D721Med (cell line): Measurements from ENCODE around the gene IL37.

Experiments used
- DNase-seq: peaks from one replicate; pipeline ENCODE4 v3.0.0; 2011; ENCODE audit warnings: low spot score; ENCODE audit not compliant: insufficient read length
- FAIRE-seq: peaks from 2 replicates; lab custom pipeline; 2011; peaks lifted over from hg19 to GRCh38; lab: Jason Lieb, UNC
- CTCF ChIP-seq: IDR thresholded peaks from 2 replicates; pipeline ENCODE4 v1.5.1; 2012; ENCODE audit warnings: mild to moderate bottlenecking, control low read depth; ENCODE audit not compliant: insufficient read depth; ENCODE audit errors: missing control alignments

The IL37 gene

DNA sequence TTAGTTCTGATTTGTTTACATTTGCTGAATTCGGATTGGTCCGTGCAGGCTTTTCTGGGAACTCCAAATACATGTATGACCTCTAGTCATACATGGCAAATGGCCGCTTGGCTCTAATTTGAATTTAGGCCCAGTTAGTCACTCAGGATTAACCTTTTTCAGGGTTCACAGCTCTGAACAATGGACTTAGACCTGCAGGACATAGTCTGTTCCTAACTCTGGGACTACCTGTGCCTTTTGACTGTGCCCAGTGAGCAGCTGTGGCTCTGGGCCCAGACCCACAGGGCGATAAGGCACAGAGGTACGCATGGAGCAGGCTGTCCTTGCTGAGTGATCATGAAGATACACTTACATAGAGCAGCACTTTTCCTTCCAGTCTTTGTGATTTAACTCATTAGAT, 28.5 kb downstream of the IL37 start:
- TF ChIP-seq CTCF: no peak
- no peak for FAIRE-seq

DNA sequence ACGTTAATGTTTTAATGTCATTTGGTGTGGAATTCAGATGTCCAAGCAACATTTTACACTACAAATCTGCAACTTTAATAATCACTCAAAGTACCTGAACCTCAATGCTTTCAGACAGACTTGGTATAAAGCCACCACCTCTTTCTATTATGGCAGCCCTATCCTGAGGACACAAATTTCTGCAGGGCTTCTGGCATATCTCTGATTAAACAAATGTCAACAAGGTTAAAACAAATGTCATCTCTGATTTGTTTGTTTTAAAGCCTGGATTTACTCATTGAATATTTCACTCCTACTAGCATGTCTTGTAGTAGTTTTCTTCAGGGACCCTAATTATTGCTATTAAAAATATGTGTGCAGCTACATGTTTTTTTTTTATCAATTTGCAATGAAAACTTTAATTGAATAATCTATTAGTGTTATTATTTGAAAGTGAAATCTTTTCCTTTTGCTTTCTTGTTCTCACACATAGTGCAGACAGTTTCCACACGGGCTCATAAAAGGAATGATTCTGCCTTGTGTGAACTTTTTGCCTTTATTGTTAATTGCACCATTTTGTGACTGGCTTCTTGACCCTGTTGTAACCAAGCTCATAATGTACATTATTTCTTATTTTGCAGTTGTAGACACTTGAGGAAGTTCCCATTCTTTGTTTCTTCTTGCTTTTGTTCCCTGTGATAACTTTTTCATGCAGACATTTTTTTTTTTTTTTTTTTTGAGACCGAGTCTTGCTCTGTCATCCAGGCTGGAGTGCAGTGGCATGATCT, 30.1 kb downstream of the IL37 start:
- DNase-seq (no peak), FAIRE-seq (no peak)
- no peak for TF ChIP-seq CTCF

More for the DNA sequence above, 28.5 kb downstream of the IL37 start:
- DNase-seq: no peak

DNA sequence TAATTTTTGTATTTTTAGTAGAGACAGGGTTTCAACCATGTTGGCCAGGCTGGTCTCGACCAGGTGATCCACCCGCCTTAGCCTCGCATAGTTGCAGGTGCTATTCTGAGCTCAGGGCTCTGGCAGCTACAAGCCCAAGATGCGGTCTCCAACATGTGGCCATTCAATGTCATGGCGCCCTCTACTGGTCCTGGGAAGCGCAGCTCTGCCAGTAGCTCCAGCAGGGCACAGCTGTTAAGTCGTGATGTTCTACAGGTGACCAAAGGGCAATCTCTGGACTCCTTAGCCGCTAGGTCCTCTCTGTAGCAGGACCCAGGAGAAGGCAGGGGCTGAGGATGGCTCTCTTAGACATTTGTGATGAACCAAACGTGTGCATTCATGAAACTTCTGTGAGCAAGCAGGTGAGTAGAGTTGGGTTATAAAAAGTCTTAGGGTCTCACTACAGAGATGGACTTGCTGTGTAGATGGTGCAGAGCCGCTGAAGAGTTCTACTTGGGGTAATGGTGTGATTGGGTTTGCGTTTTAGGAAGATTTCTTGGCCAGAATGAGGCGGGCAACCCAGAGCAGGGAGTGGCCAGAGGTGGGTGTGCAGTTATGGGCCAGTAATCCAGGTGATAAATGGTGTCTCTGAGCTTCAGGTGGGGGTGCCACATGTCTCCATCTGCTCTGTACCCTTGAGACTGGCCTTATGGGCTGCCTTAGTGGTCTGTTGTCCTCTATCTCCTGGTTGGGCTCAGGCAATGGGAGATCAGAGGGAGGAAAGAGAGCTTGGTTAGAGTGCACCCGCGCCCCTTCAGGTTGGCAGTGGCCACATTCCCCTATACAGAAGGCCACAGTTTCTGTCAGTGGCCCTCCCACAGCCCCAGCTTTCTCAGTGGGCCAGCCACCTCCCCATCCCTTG, 31.0 kb downstream of the IL37 start:
- FAIRE-seq: no peak
- TF ChIP-seq CTCF: peak; percentile 94
- DNase-seq: peak; percentile 32

GRCh38 chr2:112942654-112943002, 31.7 kb downstream of the IL37 start:
- no peak for DNase-seq
- TF ChIP-seq CTCF: no peak
- no peak for FAIRE-seq

- no peak for FAIRE-seq
- no peak for TF ChIP-seq CTCF
Measured at GRCh38 chr2:112944971-112945370, 34.0 kb downstream of the IL37 start.

DNA sequence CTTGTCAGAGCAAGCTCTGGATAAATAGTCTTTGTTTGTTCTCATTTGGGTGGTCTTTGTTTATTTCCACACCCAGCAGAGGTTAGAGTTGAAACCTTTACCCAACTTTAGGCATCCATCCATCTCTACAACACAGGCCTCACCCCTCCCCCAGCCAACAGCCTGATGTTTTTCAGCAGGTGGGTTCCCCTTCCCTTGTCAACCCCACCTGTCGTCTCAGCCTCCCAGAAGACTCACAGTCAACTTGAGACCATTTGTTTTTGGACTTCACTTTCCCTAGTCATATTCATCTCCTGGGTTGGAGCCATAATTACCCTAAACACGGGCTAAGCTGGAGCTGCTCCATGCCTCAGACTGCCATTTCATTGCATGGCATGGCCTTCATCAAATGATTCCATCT, 35.1 kb downstream of the IL37 start:
- FAIRE-seq (no peak), DNase-seq (no peak)
- no peak for TF ChIP-seq CTCF

More at GRCh38 chr2:112944971-112945370, 34.0 kb downstream of the IL37 start:
- DNase-seq: no peak
